Stimulated activated naive CD8-positive, alpha-beta T cell treated with anti-CD3 and anti-CD28 coated beads, Interleukin-15, amount 100 ng/mL, for 72 hours (primary cell): ENCODE measurements around the gene PHC2.

ENCODE experiments used
- ATAC-seq: fragments of 150-1000 bp; cut with Tn5 transposase; 2 replicates; pipeline ENCODE4 v1.10.0; 2021; ENCODE audit warnings: mild to moderate bottlenecking, moderate library complexity
- DNase-seq, 2 donors: peaks; one replicate each; pipeline ENCODE4 v3.0.0; 2021 to 2022
- H3K27ac Mint-ChIP-seq, 2 donors: one replicate each; pipeline ENCODE4 v1.8.0; 2022; ENCODE audit warnings: mild to moderate bottlenecking in 2 of 2, mixed read lengths in 2 of 2, moderate library complexity in 2 of 2
- H3K27me3 Mint-ChIP-seq: one replicate; pipeline ENCODE4 v1.8.0; 2022; ENCODE audit warnings: mixed read lengths
- H3K4me1 Mint-ChIP-seq: one replicate; pipeline ENCODE4 v1.8.0; 2022; ENCODE audit warnings: mild to moderate bottlenecking, mixed read lengths
- H3K4me3 Mint-ChIP-seq, 2 donors: one replicate each; pipeline ENCODE4 v1.8.0; 2022; ENCODE audit warnings: mild to moderate bottlenecking in 2 of 2, mixed read lengths in 2 of 2, moderate library complexity in 1 of 2
- H3K9me3 Mint-ChIP-seq, 2 donors: one replicate each; pipeline ENCODE4 v1.8.0; 2022; ENCODE audit warnings: mixed read lengths in 2 of 2

PHC2 gene

DNA sequence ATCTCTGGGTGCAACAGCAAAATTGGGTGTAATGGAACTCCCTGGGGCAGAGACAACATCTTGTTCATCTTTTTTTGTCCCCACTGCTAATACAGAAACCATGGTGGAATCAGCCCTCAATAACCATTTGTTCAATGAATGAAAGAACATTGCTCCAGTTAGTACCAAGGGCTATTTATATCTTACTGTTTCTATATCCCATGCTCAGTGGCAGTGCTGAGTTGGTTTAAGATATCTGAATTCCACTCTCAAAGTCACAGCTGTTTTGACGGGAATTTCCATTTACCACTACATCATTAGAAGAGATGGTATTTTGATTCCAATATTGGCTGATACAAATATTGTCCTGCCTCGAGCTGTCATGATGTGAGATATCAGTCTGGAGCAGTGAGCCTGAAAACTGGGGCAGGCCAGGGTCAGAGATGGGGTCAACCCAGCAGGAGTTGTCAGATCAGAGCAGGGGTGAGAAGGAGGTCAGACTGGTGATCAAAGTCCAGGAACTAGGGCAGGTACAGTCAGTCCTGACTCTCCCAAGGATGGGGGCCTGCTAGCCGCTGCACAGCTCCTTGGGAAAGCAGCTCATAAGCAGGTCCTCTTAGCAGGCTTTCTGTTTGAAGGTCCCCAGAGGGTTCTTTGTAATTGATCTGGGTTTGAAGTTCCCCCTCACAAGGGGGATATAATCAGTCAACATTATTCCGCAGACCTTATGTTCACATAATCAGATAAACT lies 5.8 kb upstream of the PHC2 start:
- Mint-ChIP-seq H3K9me3 (no peaks in the 10 kb centered on the region), H3K27ac (no peak overlapping the region), H3K27me3 (peaks cover 16% of the 10 kb centered on the region), H3K4me1 (no peaks in the 10 kb centered on the region), H3K4me3 (no peak overlapping the region)
- DNase-seq (no peak), ATAC-seq (no peak)

- Mint-ChIP-seq H3K4me3 (no peak overlapping the region), H3K4me1 (peaks cover under 1% of the 10 kb centered on the region), H3K27me3 (peaks cover 2% of the 10 kb centered on the region), H3K27ac (peak overlapping the region; percentile 28 to 45), H3K9me3 (no peaks in the 10 kb centered on the region)
- DNase-seq (no peak), ATAC-seq (no peak)
Observed at GRCh38 chr1:33435096-33435820, 4.4 kb upstream of the PHC2 start.

GRCh38 chr1:33434363-33434750 lies 3.5 kb upstream of the PHC2 start:
- Mint-ChIP-seq H3K27ac (no peak overlapping the region), H3K4me3 (no peak overlapping the region), H3K27me3 (no peaks in the 10 kb centered on the region), H3K4me1 (peaks cover 4% of the 10 kb centered on the region), H3K9me3 (no peaks in the 10 kb centered on the region)
- ATAC-seq = no peak
- no peak for DNase-seq

DNA sequence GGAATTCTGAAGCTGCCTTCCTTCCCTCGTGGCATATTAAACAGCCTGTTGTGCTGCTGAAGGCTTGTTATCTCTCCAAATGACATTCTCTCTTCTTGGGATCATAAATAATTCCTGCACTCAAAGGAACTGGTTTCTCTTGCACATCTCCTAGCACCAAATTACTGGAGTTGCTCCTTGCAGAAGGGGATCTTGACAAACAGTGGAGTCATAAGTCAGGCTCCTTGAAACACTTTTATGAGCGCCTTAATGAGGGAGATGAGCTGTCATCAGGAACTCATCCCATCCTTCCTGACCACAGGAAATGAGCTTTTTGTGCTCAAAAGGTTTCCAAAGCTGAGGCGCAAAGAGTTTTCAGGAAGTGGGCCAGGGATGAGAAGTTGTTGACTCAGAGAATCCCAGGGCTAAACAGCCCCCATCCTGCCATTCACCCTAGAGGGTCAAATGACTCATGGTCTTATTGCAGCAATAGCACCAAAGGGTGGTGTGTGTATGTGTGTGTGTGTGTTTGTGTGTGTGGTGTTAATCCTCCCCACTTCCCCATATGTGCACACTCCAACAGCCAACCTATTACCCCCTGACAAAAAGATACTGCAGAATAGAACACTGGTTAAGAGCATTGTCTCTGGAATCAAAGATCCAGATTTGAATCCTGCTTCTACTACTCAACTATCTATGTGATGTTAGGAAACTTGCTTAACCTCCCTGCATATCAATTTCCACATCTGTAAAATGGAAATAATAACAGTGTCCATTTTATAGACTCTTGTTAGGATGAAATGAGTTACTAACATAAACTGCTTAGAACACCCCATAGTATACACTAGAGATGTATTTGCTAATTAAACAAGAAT lies 2.8 kb upstream of the PHC2 start:
- H3K4me1 Mint-ChIP-seq = peaks cover 4% of the 10 kb centered on the region
- ATAC-seq (no peak), DNase-seq (no peak)
- no peaks in the 10 kb centered on the region for H3K27me3 Mint-ChIP-seq
- no peaks in the 10 kb centered on the region for H3K9me3 Mint-ChIP-seq
- H3K4me3 Mint-ChIP-seq = no peak overlapping the region
- no peak overlapping the region for H3K27ac Mint-ChIP-seq

- Mint-ChIP-seq H3K27ac (no peak overlapping the region), H3K27me3 (peaks cover 9% of the 10 kb centered on the region), H3K4me3 (peak overlapping the region in 1 of 2 donors; percentile 64), H3K4me1 (peaks cover 10% of the 10 kb centered on the region), H3K9me3 (no peaks in the 10 kb centered on the region)
- ATAC-seq (peak; percentile 24), DNase-seq (peak in 1 of 2 donors; percentile 17)
Observed at GRCh38 chr1:33429856-33430691, 821 bp downstream of the PHC2 start.

GRCh38 chr1:33429332-33429731 lies 1.6 kb downstream of the PHC2 start:
- ATAC-seq (no peak), DNase-seq (no peak)
- Mint-ChIP-seq H3K27ac (no peak overlapping the region), H3K4me1 (peaks cover 10% of the 10 kb centered on the region), H3K9me3 (no peaks in the 10 kb centered on the region), H3K4me3 (no peak overlapping the region), H3K27me3 (peaks cover 9% of the 10 kb centered on the region)

DNA sequence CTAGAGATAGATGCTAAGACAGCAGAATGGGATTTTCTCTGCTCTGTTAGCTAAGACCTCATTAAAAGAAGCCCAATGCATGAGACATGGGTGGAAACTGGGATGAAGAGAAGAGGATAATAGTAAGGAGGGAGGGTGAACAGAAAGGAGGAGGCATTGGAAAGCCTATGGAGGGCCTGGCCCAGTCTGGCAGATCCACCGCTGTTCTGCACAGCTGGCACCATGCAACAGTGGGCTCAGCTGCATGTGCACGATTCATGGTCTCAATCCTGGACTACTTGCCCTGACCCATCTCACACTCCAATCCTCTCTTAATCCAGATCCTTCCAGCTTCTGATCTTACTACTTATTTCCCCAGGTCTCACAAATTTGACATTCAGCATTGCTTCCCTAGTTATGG lies 2.2 kb downstream of the PHC2 start:
- no peak overlapping the region for H3K4me3 Mint-ChIP-seq
- H3K27ac Mint-ChIP-seq = no peak overlapping the region
- ATAC-seq (no peak), DNase-seq (no peak)
- peaks cover 9% of the 10 kb centered on the region for H3K27me3 Mint-ChIP-seq
- H3K4me1 Mint-ChIP-seq = peaks cover 10% of the 10 kb centered on the region
- H3K9me3 Mint-ChIP-seq = no peaks in the 10 kb centered on the region

GRCh38 chr1:33426916-33427315 lies 4.0 kb downstream of the PHC2 start:
- H3K9me3 Mint-ChIP-seq = no peaks in the 10 kb centered on the region
- no peak overlapping the region for H3K4me3 Mint-ChIP-seq
- peaks cover 10% of the 10 kb centered on the region for H3K4me1 Mint-ChIP-seq
- no peak for ATAC-seq
- no peak overlapping the region for H3K27ac Mint-ChIP-seq
- H3K27me3 Mint-ChIP-seq = peaks cover 18% of the 10 kb centered on the region
- no peak for DNase-seq

DNA sequence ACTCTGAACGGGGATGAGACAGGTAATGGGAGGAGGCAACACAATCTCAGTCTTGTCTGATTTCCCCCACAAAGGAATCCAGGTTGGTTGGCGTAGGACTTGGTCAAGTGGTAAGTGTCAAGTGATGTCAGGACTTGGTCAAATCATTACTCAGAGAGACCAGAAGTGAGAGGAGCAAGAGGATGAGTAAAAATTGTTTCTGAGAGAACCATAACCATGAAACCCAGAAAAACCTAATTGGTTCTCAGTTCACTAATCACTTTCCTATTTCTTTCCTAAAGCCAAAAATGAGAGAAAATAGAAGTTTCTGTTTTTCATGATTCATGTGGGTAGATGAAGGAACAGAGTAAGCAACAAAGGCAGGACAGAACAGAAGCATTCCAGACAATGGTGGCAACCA lies 5.0 kb downstream of the PHC2 start:
- H3K4me3 Mint-ChIP-seq = no peak overlapping the region
- DNase-seq (peak in 1 of 2 donors; percentile 24), ATAC-seq (peak; percentile 85)
- no peaks in the 10 kb centered on the region for H3K9me3 Mint-ChIP-seq
- H3K27ac Mint-ChIP-seq = no peak overlapping the region
- H3K27me3 Mint-ChIP-seq = peaks cover 25% of the 10 kb centered on the region
- H3K4me1 Mint-ChIP-seq = peaks cover 10% of the 10 kb centered on the region

GRCh38 chr1:33424610-33425009 lies 6.3 kb downstream of the PHC2 start:
- DNase-seq (no peak), ATAC-seq (no peak)
- Mint-ChIP-seq H3K4me3 (no peak overlapping the region), H3K27ac (no peak overlapping the region), H3K4me1 (peaks cover 7% of the 10 kb centered on the region), H3K27me3 (peaks cover 25% of the 10 kb centered on the region), H3K9me3 (no peaks in the 10 kb centered on the region)

DNA sequence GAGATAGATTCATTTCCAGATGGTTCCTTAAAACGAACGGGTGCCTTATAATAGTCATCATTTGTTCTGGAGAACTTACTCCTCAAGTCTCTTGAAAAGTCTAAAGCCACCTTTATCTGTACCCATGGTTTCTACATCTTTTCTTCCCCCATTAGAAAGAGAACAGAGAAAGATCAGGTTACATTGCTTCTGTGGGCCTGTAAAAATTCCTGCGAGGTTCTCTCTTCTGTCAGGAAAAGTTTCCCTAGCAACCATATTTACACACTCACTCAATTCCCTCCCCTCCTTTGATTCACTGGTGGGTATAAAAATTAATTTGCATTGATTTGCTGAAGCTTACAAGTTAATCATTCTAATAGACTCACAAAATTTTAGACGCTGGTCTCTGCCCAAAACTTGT lies 6.7 kb downstream of the PHC2 start:
- no peak overlapping the region for H3K27ac Mint-ChIP-seq
- ATAC-seq (no peak), DNase-seq (no peak)

GRCh38 chr1:33420870-33421775 lies 9.8 kb downstream of the PHC2 start:
- peaks cover 25% of the 10 kb centered on the region for H3K27me3 Mint-ChIP-seq
- H3K9me3 Mint-ChIP-seq = peaks cover 8 to 11% of the 10 kb centered on the region in 2 donors
- no peak for ATAC-seq
- DNase-seq = no peak
- H3K4me1 Mint-ChIP-seq = peaks cover 6% of the 10 kb centered on the region
- H3K4me3 Mint-ChIP-seq = no peak overlapping the region
- no peak overlapping the region for H3K27ac Mint-ChIP-seq

More for the DNA sequence above, 6.7 kb downstream of the PHC2 start:
- Mint-ChIP-seq H3K9me3 (no peaks in the 10 kb centered on the region), H3K27me3 (peaks cover 25% of the 10 kb centered on the region), H3K4me1 (peaks cover 7% of the 10 kb centered on the region), H3K4me3 (no peak overlapping the region)

- peaks cover 16% of the 10 kb centered on the region for H3K27me3 Mint-ChIP-seq
- no peak overlapping the region for H3K27ac Mint-ChIP-seq
- no peak overlapping the region for H3K4me3 Mint-ChIP-seq
- DNase-seq (no peak), ATAC-seq (no peak)
- no peaks in the 10 kb centered on the region for H3K4me1 Mint-ChIP-seq
- peaks cover 23% of the 10 kb centered on the region in 2 donors for H3K9me3 Mint-ChIP-seq
Observed at GRCh38 chr1:33418811-33419210, 12.1 kb downstream of the PHC2 start.

GRCh38 chr1:33414879-33415278 lies 16.0 kb downstream of the PHC2 start:
- no peak overlapping the region for H3K4me3 Mint-ChIP-seq

More at GRCh38 chr1:33414879-33415278, 16.0 kb downstream of the PHC2 start:
- Mint-ChIP-seq H3K4me1 (no peaks in the 10 kb centered on the region), H3K9me3 (peaks cover 23% of the 10 kb centered on the region in 2 donors), H3K27me3 (peaks cover 7% of the 10 kb centered on the region), H3K27ac (no peak overlapping the region)
- ATAC-seq (no peak), DNase-seq (no peak)
